GM12878 (cell line): ENCODE measurements around the gene YARS1.

Experiments
- BCLAF1 ChIP-seq: fragments of 450-650 bp; IDR thresholded peaks from 2 replicates; pipeline ENCODE4 v1.6.1; 2017; ENCODE audit warnings: antibody characterized with exemption, mild to moderate bottlenecking, moderate library complexity
- CBFB ChIP-seq: IDR thresholded peaks from 2 replicates; pipeline ENCODE4 v1.6.1; 2016; ENCODE audit warnings: antibody characterized with exemption, low read depth
- CTCF ChIP-seq, 3 experiments: IDR thresholded peaks in 2 of 3; conservative IDR thresholded peaks in 1 of 3; 2 replicates each; pipeline ENCODE4 v1.5.1; 2011; ENCODE audit warnings: low read depth in 3 of 3, low read length in 3 of 3, mild to moderate bottlenecking in 3 of 3, control low read depth in 2 of 3, moderate library complexity in 2 of 3, inconsistent platforms in 1 of 3, mixed read lengths in 1 of 3; ENCODE audit not compliant: control insufficient read depth in 2 of 3, insufficient read depth in 1 of 3; ENCODE audit errors: extremely low read depth in 1 of 3
- EP300 ChIP-seq, 2 experiments: fragments of 150-350 bp in 1 of 2; IDR thresholded peaks; 2 replicates each; pipeline ENCODE4 v1.6.1; 2011 to 2012; ENCODE audit warnings: low read depth in 2 of 2, low read length in 2 of 2, borderline replicate concordance in 1 of 2, improper control_type of control experiment in 1 of 2, inconsistent platforms in 1 of 2; ENCODE audit not compliant: control insufficient read depth in 1 of 2
- EZH2 ChIP-seq: IDR thresholded peaks from 2 replicates; pipeline ENCODE4 v1.6.1; 2012; ENCODE audit warnings: low read depth, mild to moderate bottlenecking, control low read depth, inconsistent platforms, low read length, borderline replicate concordance; ENCODE audit not compliant: control insufficient read depth
- MAX ChIP-seq: IDR thresholded peaks from 2 replicates; pipeline ENCODE4 v1.6.1; 2012; ENCODE audit warnings: low read depth, low read length, improper control_type of control experiment
- MYC ChIP-seq: IDR thresholded peaks from 2 replicates; pipeline ENCODE4 v1.6.1; 2011; ENCODE audit warnings: mild to moderate bottlenecking, low read length, moderate library complexity, inconsistent platforms; ENCODE audit not compliant: insufficient read depth, insufficient replicate concordance, insufficient read length, severe bottlenecking
- POLR2A ChIP-seq: IDR thresholded peaks from 2 replicates; pipeline ENCODE4 v1.6.1; 2011; ENCODE audit warnings: low read depth, mild to moderate bottlenecking, low read length
- SREBF1 ChIP-seq: IDR thresholded peaks from 2 replicates; pipeline ENCODE4 v1.6.1; 2012; ENCODE audit warnings: mild to moderate bottlenecking, low read length
- YY1 ChIP-seq: IDR thresholded peaks from 2 replicates; pipeline ENCODE4 v1.6.1; 2011; ENCODE audit warnings: low read depth, mild to moderate bottlenecking, low read length
- ZNF274 ChIP-seq: IDR thresholded peaks from one replicate; pipeline ENCODE4 v1.8.0; 2011; ENCODE audit not compliant: insufficient read length, insufficient read depth
- ZZZ3 ChIP-seq: IDR thresholded peaks from 2 replicates; pipeline ENCODE4 v1.6.1; 2011; ENCODE audit warnings: low read depth; ENCODE audit not compliant: control insufficient read depth, insufficient read length

GRCh38 chr1:32758177-32758794, 58.9 kb downstream of the YARS1 start:
- TF ChIP-seq ZZZ3 (no peak), EP300 (IDR thresholded peaks at IDR 0.05; ENCODE audit: borderline replicate concordance in 1 of 2, control insufficient read depth in 1 of 2, low read depth in 2 of 2, low read length in 2 of 2) (no peak), CTCF (IDR thresholded peaks at IDR 0.05 in 2 of 3, conservative IDR thresholded peaks at IDR 0.05 in 1 of 3; ENCODE audit: control insufficient read depth in 2 of 3, extremely low read depth in 1 of 3, insufficient read depth in 1 of 3, low read depth in 3 of 3, low read length in 3 of 3) (no peak), SREBF1 (no peak), EZH2 (no peak), ZNF274 (no peak), POLR2A (no peak), MYC (no peak), MAX (no peak), BCLAF1 (no peak), CBFB (no peak), YY1 (no peak)
